ENCODE measurements around the gene PPM1F.

Gene PPM1F

DNA sequence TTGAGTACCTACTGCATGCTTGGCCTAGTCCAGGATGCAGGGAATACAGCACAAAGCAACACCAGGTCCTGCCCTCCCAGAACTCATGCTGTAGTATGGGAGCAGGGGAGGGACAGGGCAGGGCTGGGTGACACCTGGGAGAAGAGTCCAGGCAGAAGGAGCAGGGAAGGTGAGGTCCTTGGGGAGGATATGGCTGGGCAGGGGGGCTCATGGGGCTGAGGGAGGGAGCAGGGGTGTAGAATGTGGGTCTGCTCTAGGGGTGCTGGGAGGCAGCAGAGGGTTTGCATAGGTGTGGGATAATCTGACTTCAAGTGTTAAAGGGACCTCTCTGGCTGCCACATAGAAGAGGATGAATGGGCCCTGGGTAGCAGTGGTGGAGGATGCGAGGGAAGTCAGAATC is 25.2 kb upstream of the PPM1F start:
- Histone ChIP-seq H3K27ac (no peak overlapping the region), H3K4me3 (no peak overlapping the region), H3K4me1 (peaks cover 24% of the 10 kb centered on the region), H3K9ac (no peak overlapping the region), H3K27me3 (no peaks in the 10 kb centered on the region), H3K4me2 (no peak overlapping the region), H3K36me3 (peaks cover 71% of the 10 kb centered on the region), H3K9me3 (no peaks in the 10 kb centered on the region), H4K20me1 (peaks cover 70% of the 10 kb centered on the region)
- no peak for TF ChIP-seq Cebpa-rat (IDR thresholded peaks at IDR 0.05)

DNA sequence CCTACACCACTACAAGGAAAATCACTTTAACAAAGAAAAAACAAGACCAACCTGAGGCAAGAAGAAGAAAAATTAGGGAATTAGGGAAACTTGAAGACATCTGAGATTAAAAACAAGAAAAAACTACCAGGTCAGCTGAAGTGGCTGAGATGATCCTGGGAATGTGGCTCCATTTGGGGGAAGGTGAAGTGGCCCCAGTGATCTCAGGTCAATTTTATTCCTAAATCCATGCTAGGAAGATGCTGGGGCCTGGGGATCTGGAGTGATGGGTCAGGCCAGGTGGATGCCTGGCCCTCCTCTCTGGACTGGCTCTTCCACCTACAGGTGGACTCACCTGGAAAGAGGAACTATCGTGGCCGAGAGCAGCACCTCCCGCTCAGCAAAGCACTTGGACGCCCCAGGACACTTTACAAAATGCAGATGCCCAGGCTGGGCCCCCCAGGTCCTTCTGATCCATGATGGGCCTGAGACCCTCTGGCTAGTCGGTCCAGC is 23.3 kb upstream of the PPM1F start:
- H3K27me3 ChIP-seq = no peaks in the 10 kb centered on the region
- no peak overlapping the region for H3K27ac ChIP-seq
- peaks cover 86% of the 10 kb centered on the region for H3K36me3 ChIP-seq
- no peak overlapping the region for H3K4me2 ChIP-seq
- peaks cover 71% of the 10 kb centered on the region for H4K20me1 ChIP-seq
- no peak for TF ChIP-seq Cebpa-rat (IDR thresholded peaks at IDR 0.05)
- H3K4me3 ChIP-seq = no peak overlapping the region
- H3K9me3 ChIP-seq = no peaks in the 10 kb centered on the region
- H3K9ac ChIP-seq = no peak overlapping the region
- peaks cover 16% of the 10 kb centered on the region for H3K4me1 ChIP-seq

DNA sequence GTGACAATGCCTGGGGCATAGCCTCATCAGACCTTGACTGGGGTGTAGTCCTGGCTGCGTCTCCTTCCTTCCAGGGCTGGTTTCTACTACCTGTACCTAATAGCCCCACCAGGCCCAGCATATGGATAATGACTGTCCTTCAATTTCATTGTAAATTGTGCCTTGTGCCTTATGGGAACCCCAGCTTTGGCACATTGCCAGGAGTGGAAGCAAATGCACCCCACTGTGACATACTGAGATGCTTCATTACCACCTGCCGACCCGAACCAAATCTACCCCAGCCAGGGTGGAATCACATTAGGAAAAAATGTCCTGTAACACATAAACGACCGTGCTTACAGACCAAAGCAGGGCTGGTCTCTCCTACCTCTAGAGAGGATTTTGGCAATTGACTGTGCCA is 22.6 kb upstream of the PPM1F start:
- Histone ChIP-seq H3K9ac (no peak overlapping the region), H4K20me1 (peaks cover 65% of the 10 kb centered on the region), H3K27ac (no peak overlapping the region), H3K36me3 (peaks cover 88% of the 10 kb centered on the region), H3K27me3 (no peaks in the 10 kb centered on the region), H3K9me3 (no peaks in the 10 kb centered on the region), H3K4me3 (no peak overlapping the region), H3K4me2 (no peak overlapping the region), H3K4me1 (peaks cover 10% of the 10 kb centered on the region)
- no peak for TF ChIP-seq Cebpa-rat (IDR thresholded peaks at IDR 0.05)

DNA sequence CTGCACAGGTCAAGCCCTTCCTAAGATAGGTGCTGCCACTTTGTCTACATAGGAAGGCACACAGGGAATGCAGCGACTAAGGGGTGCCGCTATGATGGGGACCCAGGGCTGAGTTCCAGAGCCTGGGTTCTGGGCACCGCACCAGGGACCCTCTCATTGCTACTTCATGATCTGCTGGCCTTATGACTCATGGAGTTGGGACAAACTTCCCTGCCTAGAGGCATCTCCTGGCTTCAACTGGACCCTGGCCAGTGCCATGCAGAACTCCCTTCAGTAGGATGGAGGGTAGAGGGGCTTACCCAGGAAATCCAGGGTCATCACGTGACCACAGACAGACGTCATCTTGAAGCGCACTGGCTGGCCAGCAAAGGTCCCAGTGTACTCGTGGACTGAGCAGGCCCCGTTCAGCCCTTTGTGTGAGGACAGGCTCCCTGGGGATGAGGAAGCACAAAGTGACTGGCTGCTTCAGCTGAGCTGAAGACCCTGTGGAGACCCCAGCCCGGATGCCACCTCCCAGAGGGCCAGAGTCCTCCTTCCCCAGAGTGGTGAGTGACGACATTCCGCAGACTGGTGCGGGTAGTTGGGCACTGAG is 21.5 kb upstream of the PPM1F start:
- TF ChIP-seq Cebpa-rat (IDR thresholded peaks at IDR 0.05) = no peak
- Histone ChIP-seq H3K9me3 (no peaks in the 10 kb centered on the region), H3K4me2 (no peak overlapping the region), H3K4me1 (peaks cover 10% of the 10 kb centered on the region), H3K9ac (peak overlapping the region; percentile 12; the same call in 1 of the 2 replicates), H3K27ac (no peak overlapping the region), H3K4me3 (no peak overlapping the region), H3K36me3 (peaks cover 90% of the 10 kb centered on the region), H4K20me1 (peaks cover 58% of the 10 kb centered on the region), H3K27me3 (no peaks in the 10 kb centered on the region)

DNA sequence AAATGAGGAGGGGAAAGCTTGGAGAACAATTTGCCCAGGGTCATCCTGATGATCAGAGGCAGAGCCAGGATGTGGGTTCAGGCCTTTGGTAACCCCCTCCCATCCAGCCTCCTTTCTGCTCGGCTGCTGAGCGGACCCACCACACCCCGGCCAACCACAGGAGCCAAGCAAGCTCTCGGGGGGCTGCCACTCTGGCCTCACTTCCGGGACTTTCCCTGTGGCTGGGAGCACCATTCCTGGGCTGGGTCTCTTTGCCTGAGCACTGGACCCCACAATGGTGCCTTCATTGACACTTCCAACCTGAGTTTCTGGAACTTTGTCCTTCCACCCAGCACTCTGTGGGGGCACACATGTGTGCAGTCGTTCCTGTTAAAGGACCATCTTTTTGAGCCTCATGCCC is 20.2 kb upstream of the PPM1F start:
- H3K9ac ChIP-seq = peak overlapping the region; percentile 55
- H3K9me3 ChIP-seq = no peaks in the 10 kb centered on the region
- H3K4me2 ChIP-seq = peak overlapping the region; percentile 55
- peaks cover 10% of the 10 kb centered on the region for H3K4me1 ChIP-seq
- H3K36me3 ChIP-seq = peaks cover 92% of the 10 kb centered on the region
- peaks cover 44% of the 10 kb centered on the region for H4K20me1 ChIP-seq
- no peak overlapping the region for H3K4me3 ChIP-seq
- no peak for TF ChIP-seq Cebpa-rat (IDR thresholded peaks at IDR 0.05)
- no peaks in the 10 kb centered on the region for H3K27me3 ChIP-seq
- peak overlapping the region; percentile 49 for H3K27ac ChIP-seq

DNA sequence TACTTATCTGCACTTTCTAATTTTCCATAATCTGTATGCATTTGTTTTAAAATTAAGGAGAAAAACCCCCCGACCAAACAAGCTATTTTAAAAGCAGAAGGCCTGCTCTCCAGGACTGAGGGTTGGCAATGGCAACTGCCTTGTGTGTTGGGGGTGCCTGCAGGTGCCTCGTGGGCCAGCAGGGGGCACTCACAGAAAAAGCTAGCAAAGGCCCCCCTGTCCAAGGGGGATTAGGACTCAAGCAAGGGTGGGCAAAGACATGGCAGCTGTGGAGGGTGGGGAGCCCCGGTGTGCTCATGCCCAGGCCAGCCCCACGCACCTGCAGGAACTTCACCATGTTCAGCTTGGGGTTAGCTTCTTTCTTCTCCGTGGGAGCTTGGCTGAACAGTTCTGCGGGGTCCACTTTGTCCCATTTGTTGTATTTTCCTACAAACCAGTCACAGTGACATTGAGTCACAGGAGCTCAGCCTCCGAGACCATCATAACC is 19.7 kb upstream of the PPM1F start:
- Histone ChIP-seq H3K36me3 (peaks cover 92% of the 10 kb centered on the region), H3K4me2 (peak overlapping the region; percentile 55), H3K9me3 (no peaks in the 10 kb centered on the region), H3K27ac (peak overlapping the region; percentile 49), H3K27me3 (no peaks in the 10 kb centered on the region), H3K4me1 (peaks cover 10% of the 10 kb centered on the region), H4K20me1 (peaks cover 40% of the 10 kb centered on the region), H3K9ac (peak overlapping the region; percentile 55; the same call in 1 of the 2 replicates), H3K4me3 (no peak overlapping the region)
- TF ChIP-seq Cebpa-rat (IDR thresholded peaks at IDR 0.05) = no peak

DNA sequence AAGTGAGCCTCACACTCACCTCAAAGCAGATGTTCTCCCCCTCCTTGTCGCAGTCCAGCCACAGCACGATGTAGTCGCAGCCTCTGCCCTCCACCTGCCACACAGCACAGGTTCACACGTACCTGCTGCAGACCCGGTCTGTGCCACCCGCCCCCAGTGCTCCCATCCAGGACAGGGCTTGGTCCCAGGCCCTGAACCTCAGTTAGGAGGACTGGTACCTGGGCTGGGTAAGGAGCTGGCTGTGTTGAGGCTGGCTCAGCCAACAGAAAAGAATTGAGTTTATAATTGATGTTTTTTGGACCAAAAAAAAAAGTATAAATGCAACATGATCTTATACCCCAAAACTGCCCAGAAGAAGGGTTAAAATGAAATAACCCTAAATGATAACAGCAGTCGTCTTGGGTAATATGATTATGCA is 19.2 kb upstream of the PPM1F start:
- no peak overlapping the region for H3K4me2 ChIP-seq
- H3K27me3 ChIP-seq = no peaks in the 10 kb centered on the region
- H3K4me1 ChIP-seq = peaks cover 10% of the 10 kb centered on the region
- H3K9ac ChIP-seq = no peak overlapping the region
- H3K9me3 ChIP-seq = no peaks in the 10 kb centered on the region
- no peak overlapping the region for H3K27ac ChIP-seq
- peaks cover 97% of the 10 kb centered on the region for H3K36me3 ChIP-seq
- peaks cover 36% of the 10 kb centered on the region for H4K20me1 ChIP-seq
- H3K4me3 ChIP-seq = no peak overlapping the region
- TF ChIP-seq Cebpa-rat (IDR thresholded peaks at IDR 0.05) = no peak

DNA sequence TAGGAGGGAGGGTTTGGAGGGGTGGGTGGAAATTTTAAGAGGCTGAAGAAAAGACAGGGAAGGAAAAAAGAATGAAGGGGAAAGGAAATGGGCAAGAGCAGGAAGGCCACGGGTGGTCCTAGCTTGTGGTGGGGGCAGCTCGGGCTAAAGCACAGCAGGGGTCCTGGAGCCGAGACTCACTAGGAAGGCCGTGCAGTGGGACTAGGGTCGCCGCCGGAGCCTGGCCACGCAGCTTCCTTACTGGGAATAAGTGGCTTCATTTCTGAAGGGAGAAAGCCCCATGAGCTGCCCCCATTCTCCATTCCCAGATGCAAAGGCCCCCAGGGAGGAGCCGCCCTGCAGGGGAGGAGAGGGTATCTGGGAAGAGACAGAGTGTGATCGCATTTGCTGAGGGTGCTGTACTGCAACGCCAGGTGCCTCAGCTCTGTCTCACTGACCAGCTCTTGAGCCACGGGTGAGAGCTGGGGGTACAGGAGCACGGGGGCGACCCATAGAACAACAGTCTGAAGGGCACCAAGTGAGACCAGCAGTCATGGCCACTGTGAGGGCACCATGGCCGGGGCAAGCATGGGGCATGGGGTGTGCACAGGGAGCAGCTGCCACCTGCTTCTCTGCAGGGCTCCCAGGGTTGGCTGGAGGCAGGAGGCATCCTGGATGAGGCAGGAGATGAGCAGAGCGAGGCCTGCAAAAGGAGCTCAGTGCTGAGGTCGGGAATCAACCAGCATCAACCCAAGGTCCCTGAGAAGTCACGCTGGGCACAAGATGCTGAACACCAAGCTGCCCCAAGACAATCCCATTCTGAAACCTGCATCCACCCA is 18.4 kb upstream of the PPM1F start:
- Histone ChIP-seq H3K27ac (no peak overlapping the region), H4K20me1 (peaks cover 27% of the 10 kb centered on the region), H3K9me3 (no peaks in the 10 kb centered on the region), H3K4me1 (peaks cover 10% of the 10 kb centered on the region), H3K4me3 (no peak overlapping the region), H3K9ac (no peak overlapping the region), H3K36me3 (peaks cover 100% of the 10 kb centered on the region), H3K4me2 (no peak overlapping the region), H3K27me3 (no peaks in the 10 kb centered on the region)
- TF ChIP-seq Cebpa-rat (IDR thresholded peaks at IDR 0.05) = no peak

DNA sequence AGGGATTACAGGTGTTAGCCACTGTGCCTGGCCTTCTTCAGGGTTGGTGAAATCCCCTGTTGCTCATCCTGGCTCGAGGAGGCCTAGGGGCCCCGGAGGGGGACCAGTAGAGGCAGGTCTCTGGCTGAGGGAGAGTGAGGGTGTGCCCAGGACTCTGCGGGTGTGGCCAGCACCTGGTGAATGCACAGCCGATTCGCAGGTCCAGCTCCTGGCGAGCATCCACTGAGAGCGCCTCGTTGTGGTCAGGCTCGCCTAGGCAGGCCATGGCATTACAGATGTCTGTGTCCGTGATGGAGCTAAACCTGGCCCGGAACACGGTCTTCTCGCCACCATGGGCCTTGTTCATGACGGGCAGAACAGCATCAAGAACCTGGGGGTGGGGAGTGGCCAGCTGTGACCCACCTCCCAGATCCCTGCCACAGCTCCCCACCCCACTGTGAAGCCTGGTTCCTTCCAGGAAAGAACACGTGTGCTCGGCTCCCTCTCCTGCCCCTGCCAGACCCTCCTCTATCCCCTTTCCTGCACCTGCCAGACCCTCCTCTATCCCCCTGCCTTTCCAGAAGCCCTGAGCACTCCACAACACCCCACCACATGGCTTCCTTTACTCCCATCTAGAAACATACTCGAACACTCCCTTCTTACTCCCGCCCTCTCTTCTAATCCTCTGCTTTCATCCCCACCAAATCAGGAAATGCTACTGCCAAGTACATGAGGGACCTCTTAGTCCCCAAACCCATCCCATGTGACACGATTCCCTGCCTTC is 17.6 kb upstream of the PPM1F start:
- Histone ChIP-seq H4K20me1 (peaks cover 25% of the 10 kb centered on the region), H3K27ac (no peak overlapping the region), H3K9me3 (no peaks in the 10 kb centered on the region), H3K36me3 (peaks cover 100% of the 10 kb centered on the region), H3K4me3 (no peak overlapping the region), H3K4me2 (no peak overlapping the region), H3K4me1 (peaks cover 10% of the 10 kb centered on the region), H3K27me3 (no peaks in the 10 kb centered on the region), H3K9ac (no peak overlapping the region)
- TF ChIP-seq Cebpa-rat (IDR thresholded peaks at IDR 0.05) = no peak
